MM.1S (cell line): ENCODE results near the gene SLC44A5.

ENCODE experiments used
- EZH2 ChIP-seq: fragments of 300-600 bp; sonication (generic); optimal IDR thresholded peaks from 2 replicates; pipeline ENCODE3; 2017; ENCODE audit warnings: low read depth, mild to moderate bottlenecking, antibody characterized with exemption, low read length, mixed read lengths
- TF ChIP-seq, protein P1 (sequence below): fragments of 300-600 bp; sonication (generic); IDR thresholded peaks from 2 replicates; pipeline ENCODE4 v1.5.1; 2016; ENCODE audit warnings: antibody characterized with exemption, low read length, mixed read lengths

DNA sequence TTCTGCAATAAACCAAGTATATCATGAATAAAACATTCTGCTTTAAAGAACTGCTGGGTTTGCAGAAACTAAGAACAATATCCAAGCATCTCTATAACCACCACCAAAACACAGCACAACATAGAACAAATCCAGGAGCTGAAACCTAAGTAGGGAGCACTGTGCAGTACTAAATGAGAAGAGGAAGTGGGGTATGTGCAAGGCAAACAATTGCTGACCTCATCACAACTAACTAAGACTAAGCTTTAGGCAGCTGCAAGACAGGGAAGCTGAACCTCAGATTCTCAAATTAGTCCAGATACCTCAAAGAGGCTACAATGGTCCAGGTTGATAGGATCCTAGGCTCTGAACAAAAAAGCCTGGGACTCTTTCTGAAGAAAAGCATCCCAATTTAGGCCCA lies 172.6 kb downstream of the SLC44A5 start:
- TF ChIP-seq, protein P1, sequence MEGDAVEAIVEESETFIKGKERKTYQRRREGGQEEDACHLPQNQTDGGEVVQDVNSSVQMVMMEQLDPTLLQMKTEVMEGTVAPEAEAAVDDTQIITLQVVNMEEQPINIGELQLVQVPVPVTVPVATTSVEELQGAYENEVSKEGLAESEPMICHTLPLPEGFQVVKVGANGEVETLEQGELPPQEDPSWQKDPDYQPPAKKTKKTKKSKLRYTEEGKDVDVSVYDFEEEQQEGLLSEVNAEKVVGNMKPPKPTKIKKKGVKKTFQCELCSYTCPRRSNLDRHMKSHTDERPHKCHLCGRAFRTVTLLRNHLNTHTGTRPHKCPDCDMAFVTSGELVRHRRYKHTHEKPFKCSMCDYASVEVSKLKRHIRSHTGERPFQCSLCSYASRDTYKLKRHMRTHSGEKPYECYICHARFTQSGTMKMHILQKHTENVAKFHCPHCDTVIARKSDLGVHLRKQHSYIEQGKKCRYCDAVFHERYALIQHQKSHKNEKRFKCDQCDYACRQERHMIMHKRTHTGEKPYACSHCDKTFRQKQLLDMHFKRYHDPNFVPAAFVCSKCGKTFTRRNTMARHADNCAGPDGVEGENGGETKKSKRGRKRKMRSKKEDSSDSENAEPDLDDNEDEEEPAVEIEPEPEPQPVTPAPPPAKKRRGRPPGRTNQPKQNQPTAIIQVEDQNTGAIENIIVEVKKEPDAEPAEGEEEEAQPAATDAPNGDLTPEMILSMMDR: no peak
- no peak for TF ChIP-seq EZH2
